ENCODE measurements around the gene RNASET2. TPM values are rescaled to one million over a fixed set of nuclear protein-coding genes. Genes with fewer than 3 reads are reported as not detected.

The RNASET2 gene
- total RNA-seq = 39.9 and 54.6 TPM in 2 replicates

DNA sequence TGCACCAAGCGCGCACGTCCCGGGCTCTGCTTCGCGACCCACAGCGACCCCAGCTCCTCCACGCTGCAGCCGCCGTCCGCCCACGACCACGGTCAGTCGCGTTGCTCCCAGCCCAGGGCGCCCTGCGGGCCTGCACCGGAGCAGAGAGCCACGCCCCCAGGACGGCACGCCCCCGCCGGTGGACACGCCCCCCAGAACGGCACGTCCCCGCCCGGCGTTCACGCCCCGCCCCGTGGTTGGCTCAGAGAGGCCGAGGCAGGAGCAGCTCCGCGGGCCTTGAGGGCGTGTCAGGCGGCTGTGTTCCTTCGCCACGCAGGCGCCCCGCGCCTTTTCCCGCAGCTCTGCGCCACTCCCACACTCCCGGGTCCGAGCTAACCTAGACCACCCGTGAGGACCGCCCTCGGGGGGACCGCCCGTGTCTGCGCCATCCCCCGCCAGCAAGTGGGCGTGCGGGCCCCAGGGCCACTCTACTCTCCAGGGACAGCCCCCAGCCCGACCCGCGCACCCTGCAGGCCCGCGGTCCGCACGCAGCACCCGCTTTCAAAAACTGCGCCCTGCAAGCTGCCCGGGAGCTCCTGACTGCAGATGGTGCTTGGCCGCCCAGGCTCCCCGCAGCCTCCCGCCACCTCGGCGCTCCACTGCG is at the start of gene RNASET2:
Gene RNASET2 (minus strand): TSS at position 107 of the 643 bp plus-strand sequence. CDS start 368 bp downstream, outside the sequence.

GRCh38 chr6:166999145-166999883 is 43.0 kb upstream of the RNASET2 start, which contains the start of gene CEP43:
Gene CEP43 (plus strand): TSS chr6:166999397. CDS start chr6:166999413, 16 bp downstream.

Small RNAs within 50 kb of the gene (small RNA-seq; reads per million reads assigned to genes)
- 0.26 reads per million for gene MIR3939

Other genes with a start within 250 kb of the RNASET2 start
- 14.1 and 16.4 TPM in 2 replicates for gene CEP43, start 42.8 kb upstream of the RNASET2 start, total RNA-seq
- gene CCR6, start 166.5 kb upstream of the RNASET2 start, total RNA-seq = not detected in 2 replicates
- gene GPR31, start 201.4 kb upstream of the RNASET2 start, total RNA-seq = not detected in 2 replicates

Data from placental epithelial cell (primary cell).